NCI-H774 (cell line): Measurements from ENCODE around the gene TXNDC15.

Experiments used
- DNase-seq: peaks from one replicate; lab custom pipeline; 2025; lab: John Stamatoyannopoulos, UW

TXNDC15 gene

GRCh38 chr5:134920848-134921575 is 46.8 kb downstream of the TXNDC15 start:
- DNase-seq, result no peak

DNA sequence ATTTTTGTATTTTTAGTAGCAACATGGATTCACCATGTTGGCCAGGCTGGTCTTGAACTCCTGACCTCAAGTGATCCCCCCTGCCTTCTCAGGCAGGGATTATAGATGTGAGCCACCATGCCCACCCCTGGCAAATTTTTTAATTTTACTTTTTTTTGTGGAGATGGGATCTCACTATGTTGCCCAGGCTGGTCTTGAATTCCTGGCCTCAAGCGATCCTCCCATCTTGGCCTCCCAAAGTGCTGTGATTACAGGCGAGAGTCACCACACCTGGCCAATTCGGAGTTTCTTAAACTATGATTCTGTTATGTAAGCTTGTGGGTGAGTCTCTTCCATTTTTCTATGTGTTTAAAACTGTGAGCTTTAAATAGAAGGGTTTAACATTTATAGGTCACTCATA is 58.3 kb downstream of the TXNDC15 start:
- DNase-seq, result no peak

DNA sequence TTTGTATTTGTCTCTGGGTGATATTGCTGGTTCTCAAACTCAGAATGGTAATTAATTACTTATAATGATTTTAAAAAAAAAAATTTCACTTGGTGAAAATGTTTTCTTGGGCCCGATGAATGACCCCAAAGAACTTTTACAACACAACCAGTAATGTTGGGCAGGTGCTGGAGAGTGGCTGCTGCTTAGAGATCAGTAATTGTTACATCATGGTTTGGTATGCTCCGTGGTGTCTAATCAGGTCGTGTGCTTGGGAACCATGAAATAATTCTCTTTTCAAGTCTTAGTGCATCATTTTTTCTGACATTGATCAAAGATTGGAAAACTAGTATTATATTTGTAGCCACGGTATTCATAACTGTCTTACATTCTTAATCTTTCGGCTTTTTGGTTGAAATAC is 60.0 kb downstream of the TXNDC15 start:
- no peak for DNase-seq

DNA sequence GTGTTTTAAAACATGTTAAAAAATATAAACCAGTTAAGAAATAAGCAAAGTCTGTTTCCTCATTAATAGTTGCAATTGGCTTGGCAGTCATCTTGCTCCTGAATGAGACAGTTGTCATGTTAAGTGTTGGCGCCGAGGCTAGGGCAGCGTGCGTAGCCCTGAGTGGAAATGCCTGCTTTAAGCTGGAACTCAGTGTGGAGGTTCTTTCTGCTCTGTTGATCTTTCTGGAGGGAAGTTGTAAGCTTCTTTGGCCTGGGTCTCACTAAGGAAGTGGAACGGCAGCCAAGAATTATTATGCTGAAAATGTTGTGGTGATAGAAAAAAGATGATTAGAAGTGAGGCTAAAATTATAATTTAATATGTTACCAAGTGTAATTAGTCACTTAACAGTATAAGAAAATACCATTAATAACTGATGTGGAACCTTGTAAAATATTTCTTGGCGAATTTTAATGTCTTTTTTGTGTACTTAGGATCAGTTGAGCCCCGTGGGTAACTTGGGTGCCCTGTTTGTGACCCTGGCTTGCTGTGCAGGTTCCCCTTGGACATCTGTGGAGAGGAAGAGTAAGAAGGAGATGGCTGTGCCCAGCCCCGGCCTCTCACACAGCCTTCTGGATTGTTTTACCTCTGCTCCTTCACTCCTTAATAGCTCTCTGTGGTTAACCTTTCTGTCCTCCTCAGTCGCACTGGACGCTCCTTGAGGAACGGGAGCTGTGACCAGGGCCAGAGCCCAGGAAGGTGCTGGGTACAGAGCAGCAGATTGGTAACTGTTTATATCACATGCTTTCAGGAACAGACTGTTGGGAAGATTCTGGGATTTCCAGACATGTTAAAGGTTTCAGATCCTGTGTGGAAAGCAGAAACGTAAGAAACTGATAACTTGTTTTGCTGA is 61.8 kb downstream of the TXNDC15 start:
- DNase-seq, result no peak

DNA sequence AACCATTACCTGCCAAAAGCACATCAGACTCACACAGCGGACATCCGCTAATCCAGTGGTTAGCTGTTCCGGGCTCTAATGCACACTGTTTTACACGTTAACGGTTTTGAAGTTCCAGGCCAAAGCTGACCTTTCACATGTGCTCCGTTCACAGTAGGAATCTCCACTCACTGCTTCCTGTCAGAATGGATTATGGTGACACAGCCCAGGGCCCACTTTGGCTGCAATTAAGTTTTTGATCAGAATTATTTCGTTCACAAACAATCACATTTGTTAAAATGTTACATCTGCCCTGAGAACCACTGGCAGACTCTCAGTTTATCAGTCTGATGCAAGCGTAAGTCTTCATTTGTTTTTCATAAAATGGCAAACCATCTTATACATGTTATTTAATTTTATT is 63.4 kb downstream of the TXNDC15 start:
- DNase-seq, result no peak

- no peak for DNase-seq
Measured at GRCh38 chr5:134938030-134938429, 63.9 kb downstream of the TXNDC15 start.

DNA sequence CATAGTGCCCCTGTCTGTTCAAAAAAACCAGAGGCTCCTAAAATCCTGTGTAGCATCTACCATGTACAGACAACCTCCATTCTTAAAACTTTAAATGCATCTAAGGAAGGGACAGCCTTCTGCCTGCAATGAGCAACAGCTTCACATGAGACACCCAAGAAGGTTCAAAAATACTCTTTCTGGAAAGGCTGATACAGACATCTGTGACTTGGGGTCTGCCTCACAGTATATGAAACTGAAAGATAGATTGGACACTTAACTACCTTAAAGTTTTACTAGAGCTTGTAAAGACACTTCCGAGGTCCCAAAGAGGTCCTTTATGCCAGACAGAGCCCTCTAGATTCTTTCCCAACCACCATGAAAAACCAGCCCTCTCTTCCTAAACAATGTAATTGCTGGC is 65.3 kb downstream of the TXNDC15 start:
- no peak for DNase-seq

DNA sequence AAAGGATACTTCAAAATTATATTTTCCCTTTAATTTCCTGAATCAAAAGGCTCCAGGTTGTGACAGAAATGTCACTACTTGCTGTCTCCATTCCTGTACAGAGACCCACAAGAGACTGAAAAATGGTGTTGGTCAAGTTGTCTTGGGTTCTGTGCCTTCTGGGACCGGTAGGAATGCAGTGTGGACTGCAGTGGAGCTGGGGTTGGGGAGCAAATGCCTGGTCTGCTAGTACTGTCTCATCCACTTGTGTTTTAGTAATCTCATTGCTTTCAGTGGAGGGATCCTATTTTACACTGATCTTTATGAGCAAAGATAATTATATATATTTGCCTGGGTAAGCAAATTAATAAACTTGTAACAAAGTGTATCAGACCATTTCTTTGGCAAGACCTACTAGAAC is 69.4 kb downstream of the TXNDC15 start:
- DNase-seq, result no peak

DNA sequence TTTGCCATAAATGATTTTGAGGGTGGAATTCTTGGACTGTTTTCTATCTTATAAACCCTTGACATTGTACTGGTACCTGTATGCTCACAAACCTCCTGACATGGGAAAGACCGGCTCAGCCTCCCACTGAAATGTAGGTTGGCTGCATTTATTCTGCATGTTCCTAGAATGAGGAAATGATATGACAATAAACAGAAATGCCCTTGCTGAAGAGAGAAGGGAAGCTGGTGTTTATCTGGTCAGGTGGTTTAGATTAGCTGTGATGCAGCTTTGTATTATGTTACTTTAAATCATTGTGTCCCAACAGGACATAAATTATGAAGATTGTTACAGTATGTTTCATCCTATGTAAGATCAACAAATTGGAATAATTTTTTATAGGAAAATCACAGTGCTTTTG is 70.5 kb downstream of the TXNDC15 start:
- no peak for DNase-seq

DNA sequence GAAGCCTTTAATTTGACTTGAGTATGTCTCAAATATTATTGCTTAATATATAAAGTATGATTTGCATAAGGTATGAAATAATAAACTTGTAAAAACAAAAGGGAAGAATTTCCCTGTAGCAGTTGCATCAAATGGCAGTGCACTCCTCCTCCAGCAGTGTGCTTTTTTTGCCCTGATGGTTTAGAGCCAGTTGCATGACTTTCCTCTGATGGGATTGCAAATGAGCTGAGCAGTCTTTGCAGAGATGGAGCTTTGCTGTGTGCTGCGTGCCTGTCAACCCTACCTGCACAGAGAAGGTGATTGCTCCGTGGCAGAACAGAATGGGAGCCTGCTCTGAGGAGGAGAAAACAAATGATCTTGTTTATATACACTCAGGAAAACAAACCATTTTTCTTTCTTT is 70.9 kb downstream of the TXNDC15 start:
- no peak for DNase-seq

DNA sequence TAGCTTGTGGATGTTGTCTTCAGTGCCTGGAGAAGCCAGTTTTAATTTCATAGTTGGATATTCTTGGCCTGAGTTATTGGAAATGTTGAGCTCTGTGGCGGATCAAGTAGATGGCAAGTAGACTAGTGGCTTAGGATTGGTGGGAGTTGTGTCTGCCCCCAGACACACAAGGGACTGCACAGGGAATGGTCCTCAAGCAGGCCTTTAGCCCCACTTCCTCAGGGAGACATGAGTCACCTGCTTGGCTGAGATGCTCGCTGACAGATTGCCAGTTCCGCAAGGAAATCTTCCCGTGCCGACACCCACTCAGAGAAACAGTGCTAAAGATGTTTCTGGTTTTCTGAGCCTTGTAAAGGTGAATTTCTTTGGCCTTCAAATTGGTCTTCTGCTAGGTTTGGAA is 74.7 kb downstream of the TXNDC15 start:
- no peak for DNase-seq

GRCh38 chr5:134949316-134949715 is 75.1 kb downstream of the TXNDC15 start:
- no peak for DNase-seq
